HFFc6 (cell line): ENCODE measurements around the gene FAM120AOS. TPM values are rescaled to one million over a fixed set of nuclear protein-coding genes. Genes with fewer than 3 reads are reported as not detected.

Experiments used
- DNase-seq: peaks from one replicate; pipeline ENCODE4 v3.0.0-alpha.2; 2018
- H3K27ac Mint-ChIP-seq: 2 replicates; pipeline ENCODE4 v1.8.0; 2020; ENCODE audit warnings: mild to moderate bottlenecking, mixed read lengths
- H3K27me3 Mint-ChIP-seq: 2 replicates; pipeline ENCODE4 v1.8.0; 2021; ENCODE audit warnings: mild to moderate bottlenecking, moderate library complexity, mixed read lengths; ENCODE audit not compliant: insufficient read depth
- H3K36me3 Mint-ChIP-seq: 2 replicates; pipeline ENCODE4 v1.8.0; 2021; ENCODE audit warnings: low read depth, mixed read lengths
- H3K4me1 Mint-ChIP-seq: 2 replicates; pipeline ENCODE4 v1.8.0; 2020; ENCODE audit warnings: low read depth, mixed read lengths
- H3K4me3 Mint-ChIP-seq: 2 replicates; pipeline ENCODE4 v1.8.0; 2020; ENCODE audit warnings: mild to moderate bottlenecking, moderate library complexity, mixed read lengths
- H3K9me3 Mint-ChIP-seq: 2 replicates; pipeline ENCODE4 v1.8.0; 2020; ENCODE audit warnings: mild to moderate bottlenecking, mixed read lengths
- total RNA-seq, 6 experiments: library from RNA; stranded (reverse); fragmentation: NEBNext Ultra II Directional; extraction: Animal tissue kit (Norgen Biotek cat#: 25700); gene quantifications; 2 replicates in 1 of 6; 3 replicates in 5 of 6; pipeline ENCODE4 v1.2.3, GENCODE V29; 2021
- TF ChIP-seq, protein P1 (sequence below): fragments of 200-600 bp; sonication (generic); IDR thresholded peaks from 2 replicates; pipeline ENCODE4 v1.5.0; 2021; ENCODE audit warnings: antibody characterized with exemption, mild to moderate bottlenecking

Gene FAM120AOS
- total RNA-seq, 6 experiments from 2014 or later: 35.3 to 38.9 (median 36.6) TPM

DNA sequence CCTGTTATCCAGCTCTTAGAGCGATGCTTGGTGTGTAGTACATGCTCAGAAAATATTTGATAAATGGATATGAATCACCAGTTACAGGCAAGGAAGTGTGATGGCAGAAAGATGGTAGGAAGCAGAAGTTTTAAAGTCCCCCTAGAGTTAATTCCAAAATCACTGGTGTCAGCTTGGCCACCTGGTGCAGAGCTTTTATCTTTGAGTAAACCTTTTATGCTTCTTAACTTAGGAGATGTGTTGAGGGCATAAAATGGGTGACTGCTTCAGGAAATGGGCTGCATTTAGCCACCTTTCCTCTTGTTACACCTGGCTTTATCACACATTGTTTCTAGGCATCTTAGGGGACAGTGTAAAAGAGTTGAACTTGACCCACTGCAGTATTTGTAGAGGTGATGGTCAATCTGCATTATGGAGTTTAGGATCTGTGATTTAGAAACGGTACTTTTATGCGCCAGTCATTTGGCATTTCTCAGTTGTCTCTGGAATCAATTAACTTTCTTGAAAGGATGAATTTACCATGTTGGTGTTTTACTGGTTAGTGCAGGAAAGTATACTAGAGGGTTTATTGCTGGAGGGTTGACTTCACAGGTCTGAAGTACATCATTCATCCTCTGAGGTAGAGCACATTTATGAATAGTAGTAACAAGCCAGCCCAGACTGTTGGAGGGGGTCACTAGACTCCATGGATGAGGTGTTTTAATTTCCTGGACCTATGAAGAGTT is 7.5 kb upstream of the FAM120AOS start:
- Mint-ChIP-seq H3K4me3 (no peak overlapping the region), H3K27ac (peak overlapping the region; percentile 46), H3K27me3 (no peaks in the 10 kb centered on the region), H3K4me1 (peaks cover 78% of the 10 kb centered on the region), H3K36me3 (peaks cover 19% of the 10 kb centered on the region), H3K9me3 (no peaks in the 10 kb centered on the region)
- TF ChIP-seq, protein P1, sequence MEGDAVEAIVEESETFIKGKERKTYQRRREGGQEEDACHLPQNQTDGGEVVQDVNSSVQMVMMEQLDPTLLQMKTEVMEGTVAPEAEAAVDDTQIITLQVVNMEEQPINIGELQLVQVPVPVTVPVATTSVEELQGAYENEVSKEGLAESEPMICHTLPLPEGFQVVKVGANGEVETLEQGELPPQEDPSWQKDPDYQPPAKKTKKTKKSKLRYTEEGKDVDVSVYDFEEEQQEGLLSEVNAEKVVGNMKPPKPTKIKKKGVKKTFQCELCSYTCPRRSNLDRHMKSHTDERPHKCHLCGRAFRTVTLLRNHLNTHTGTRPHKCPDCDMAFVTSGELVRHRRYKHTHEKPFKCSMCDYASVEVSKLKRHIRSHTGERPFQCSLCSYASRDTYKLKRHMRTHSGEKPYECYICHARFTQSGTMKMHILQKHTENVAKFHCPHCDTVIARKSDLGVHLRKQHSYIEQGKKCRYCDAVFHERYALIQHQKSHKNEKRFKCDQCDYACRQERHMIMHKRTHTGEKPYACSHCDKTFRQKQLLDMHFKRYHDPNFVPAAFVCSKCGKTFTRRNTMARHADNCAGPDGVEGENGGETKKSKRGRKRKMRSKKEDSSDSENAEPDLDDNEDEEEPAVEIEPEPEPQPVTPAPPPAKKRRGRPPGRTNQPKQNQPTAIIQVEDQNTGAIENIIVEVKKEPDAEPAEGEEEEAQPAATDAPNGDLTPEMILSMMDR: no peak
- no peak for DNase-seq

DNA sequence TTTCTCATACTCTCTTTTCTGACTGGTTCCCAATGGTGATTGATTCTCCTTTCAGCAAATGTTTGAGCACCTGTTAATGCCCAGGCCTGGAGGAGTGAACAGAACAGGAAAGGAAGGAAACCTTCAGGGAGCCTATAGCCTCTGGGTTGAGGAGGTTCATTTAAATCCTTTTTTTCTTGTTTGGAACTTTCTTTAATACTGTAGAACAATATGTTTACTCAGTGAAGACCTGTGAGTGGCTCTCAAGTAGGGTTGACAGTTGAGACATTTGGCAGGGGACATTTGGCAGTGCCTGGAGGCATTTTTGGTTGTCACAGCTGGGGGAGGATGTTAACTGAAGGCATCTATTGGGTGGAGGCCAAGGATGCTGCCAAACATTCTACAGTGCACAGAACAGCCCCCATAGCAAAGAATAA is 6.1 kb upstream of the FAM120AOS start:
- TF ChIP-seq, protein P1: no peak
- no peak for DNase-seq
- Mint-ChIP-seq H3K27me3 (no peaks in the 10 kb centered on the region), H3K36me3 (peaks cover 19% of the 10 kb centered on the region), H3K4me3 (no peak overlapping the region), H3K27ac (peak overlapping the region; percentile 32; the same call in 1 of the 2 replicates), H3K9me3 (no peaks in the 10 kb centered on the region), H3K4me1 (peaks cover 83% of the 10 kb centered on the region)

DNA sequence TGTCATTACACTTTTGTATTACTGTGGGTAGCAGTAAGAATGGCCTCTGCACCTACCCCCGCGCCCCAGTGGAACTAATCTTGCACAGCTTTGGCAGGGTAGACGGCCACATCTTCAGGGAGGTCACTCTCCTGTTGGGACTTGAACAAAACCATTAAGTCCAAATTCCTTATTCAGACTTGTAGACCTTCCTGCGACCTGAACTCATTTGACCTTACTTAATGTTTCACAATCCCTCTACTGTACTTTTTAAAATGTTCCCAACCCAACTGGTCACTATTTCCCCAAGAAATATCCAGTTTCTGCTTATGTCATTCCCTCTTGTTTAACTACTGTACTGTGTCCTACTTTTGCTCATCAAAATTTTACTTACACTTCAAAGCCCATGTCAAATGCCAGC is 5.3 kb upstream of the FAM120AOS start:
- Mint-ChIP-seq H3K27ac (no peak overlapping the region), H3K9me3 (no peaks in the 10 kb centered on the region), H3K36me3 (peaks cover 19% of the 10 kb centered on the region), H3K27me3 (no peaks in the 10 kb centered on the region), H3K4me1 (peaks cover 82% of the 10 kb centered on the region), H3K4me3 (no peak overlapping the region)
- DNase-seq: no peak
- TF ChIP-seq, protein P1: no peak

DNA sequence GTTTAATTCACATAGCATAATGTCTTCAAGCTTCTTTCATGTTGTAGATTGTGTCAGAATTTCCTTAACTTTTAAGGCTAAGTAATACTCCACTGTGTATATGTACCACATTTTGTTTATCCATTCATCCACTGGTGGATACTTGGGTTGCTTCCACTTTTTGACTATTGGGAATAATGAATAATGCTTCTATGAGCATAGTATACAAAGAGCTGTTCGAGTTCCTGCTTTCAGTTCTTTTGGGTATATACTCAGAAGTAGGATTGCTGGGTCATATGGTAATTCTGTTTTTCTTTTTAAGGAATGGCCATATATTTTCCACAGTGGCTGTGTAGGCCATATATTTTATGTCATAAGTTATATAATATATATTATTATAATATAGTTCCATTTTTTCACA is 3.6 kb upstream of the FAM120AOS start:
- Mint-ChIP-seq H3K4me3 (no peak overlapping the region), H3K27me3 (peaks cover 3% of the 10 kb centered on the region), H3K9me3 (no peaks in the 10 kb centered on the region), H3K27ac (peak overlapping the region; percentile 32; the same call in 1 of the 2 replicates), H3K4me1 (peaks cover 72% of the 10 kb centered on the region), H3K36me3 (peaks cover 29% of the 10 kb centered on the region)
- DNase-seq: no peak
- TF ChIP-seq, protein P1: no peak

DNA sequence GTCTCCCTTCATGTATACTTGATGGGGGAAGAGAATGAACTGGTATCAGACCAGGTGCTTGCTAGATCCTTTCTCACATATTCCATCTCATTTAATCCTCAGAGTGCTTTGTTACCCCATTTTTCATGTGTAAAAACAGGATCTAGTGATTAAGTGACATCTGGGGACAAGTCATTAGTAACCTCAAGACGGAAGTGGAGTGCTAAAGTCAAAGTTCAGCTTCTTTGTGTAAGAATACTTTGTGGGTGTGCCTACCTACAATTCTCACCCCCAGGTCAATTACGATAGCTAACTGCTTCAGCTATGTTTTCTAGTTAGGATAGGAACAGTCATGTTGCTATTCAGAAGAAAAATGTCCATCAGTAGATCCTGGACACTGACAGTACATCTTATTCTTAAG is 3.1 kb upstream of the FAM120AOS start:
- peaks cover 72% of the 10 kb centered on the region for H3K4me1 Mint-ChIP-seq
- H3K9me3 Mint-ChIP-seq: no peaks in the 10 kb centered on the region
- peaks cover 5% of the 10 kb centered on the region for H3K27me3 Mint-ChIP-seq
- DNase-seq: no peak
- H3K27ac Mint-ChIP-seq: peak overlapping the region; percentile 34; the same call in 1 of the 2 replicates
- no peak overlapping the region for H3K4me3 Mint-ChIP-seq
- H3K36me3 Mint-ChIP-seq: peaks cover 29% of the 10 kb centered on the region
- TF ChIP-seq, protein P1: no peak
